H54 (cell line): ENCODE measurements around the gene KDM1B.

ENCODE experiments used
- DNase-seq: peaks from one replicate; pipeline ENCODE4 v3.0.0; 2011; ENCODE audit warnings: low spot score, mixed read lengths; ENCODE audit not compliant: insufficient read length
- FAIRE-seq: peaks from 3 replicates; lab custom pipeline; 2011; peaks lifted over from hg19 to GRCh38; lab: Jason Lieb, UNC
- POLR2A ChIP-seq: IDR thresholded peaks from 2 replicates; pipeline ENCODE4 v1.6.1; 2011; ENCODE audit warnings: low read depth, mild to moderate bottlenecking, low read length

KDM1B gene

DNA sequence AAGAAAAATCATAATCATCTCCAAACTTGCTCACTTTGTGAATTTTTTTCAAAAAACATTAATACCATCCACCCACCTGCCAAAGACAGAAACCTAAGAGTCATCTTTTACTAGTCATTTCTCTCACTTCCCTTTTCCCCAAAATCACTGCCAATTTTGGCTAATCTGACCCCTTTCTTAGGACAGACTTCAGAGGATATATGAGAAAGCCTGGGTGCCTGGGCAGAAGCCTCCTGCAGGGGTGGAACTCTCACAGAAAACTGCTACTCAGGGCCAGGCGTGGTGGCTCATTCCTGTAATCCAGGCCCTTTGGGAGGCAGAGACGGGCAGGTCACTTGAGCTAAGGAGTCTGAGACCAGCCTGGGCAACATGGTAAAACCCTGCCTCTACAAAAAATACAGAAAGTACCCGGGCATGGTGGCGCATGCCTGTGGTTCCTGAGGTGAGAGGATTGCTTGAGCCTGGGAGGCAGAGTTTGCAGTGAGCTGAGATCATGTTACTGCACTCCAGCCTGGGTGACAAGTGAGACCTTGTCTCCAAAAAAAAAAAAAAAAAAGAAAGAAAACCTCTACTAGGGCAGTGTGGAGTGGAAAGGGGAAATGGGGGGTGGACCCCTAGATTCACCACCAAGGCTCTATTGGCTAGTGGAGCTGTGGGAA lies 105.4 kb downstream of the KDM1B start:
- FAIRE-seq (no peak), DNase-seq (no peak)
- no peak for TF ChIP-seq POLR2A

DNA sequence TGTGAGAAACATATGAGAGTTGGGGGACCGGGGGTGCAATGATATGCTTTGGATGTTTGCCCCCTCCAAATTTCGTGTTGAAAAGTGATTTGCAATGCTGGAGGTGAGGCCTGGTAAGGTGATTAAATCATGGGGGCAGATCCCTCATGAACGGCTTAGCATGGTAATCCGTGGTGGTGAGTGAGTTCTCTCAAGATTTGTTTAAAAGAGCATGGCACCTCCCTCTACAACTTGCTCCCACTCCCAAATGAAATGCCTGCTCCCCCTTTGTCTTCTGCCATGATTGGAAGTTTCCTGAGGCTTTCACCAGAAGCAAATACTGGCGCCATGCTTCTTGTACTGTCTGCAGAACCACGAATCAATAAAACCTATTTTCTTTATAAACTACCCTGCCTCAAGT lies 106.7 kb downstream of the KDM1B start:
- TF ChIP-seq POLR2A, result no peak
- FAIRE-seq, result no peak
- no peak for DNase-seq

DNA sequence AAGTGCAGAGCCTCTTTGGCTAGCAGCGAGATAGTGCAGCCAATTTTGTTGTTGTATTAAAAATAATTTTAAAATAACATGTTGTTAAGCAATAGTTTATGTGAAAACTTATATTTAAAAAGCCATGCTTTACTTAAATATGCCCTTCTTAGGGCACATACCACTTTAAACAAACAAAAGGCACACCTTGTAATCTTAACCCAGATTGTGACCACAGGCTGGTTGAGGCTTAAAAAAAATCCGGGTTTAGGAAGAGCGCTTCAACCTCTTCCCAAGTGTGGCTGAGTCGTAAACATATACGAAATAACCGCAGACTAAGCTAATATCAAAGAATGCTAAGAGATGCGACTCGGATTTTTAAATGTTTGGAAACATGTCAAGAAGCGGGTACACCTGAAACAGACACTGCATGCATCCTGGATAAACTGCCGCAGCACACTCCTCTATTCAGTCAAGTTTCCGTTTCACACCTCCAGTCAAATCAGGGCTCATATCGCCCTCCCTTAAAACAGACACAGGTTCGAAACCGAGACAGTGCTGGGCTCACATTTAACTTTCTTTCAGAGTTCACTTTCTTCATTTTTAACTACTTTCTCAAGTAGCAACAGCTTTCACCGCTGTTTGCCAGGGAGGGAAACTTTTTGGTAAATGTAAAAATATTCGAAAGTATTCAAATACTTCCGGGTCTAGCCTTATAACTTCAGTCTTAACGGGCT lies 107.6 kb downstream of the KDM1B start:
- DNase-seq, result no peak
- no peak for TF ChIP-seq POLR2A
- no peak for FAIRE-seq

DNA sequence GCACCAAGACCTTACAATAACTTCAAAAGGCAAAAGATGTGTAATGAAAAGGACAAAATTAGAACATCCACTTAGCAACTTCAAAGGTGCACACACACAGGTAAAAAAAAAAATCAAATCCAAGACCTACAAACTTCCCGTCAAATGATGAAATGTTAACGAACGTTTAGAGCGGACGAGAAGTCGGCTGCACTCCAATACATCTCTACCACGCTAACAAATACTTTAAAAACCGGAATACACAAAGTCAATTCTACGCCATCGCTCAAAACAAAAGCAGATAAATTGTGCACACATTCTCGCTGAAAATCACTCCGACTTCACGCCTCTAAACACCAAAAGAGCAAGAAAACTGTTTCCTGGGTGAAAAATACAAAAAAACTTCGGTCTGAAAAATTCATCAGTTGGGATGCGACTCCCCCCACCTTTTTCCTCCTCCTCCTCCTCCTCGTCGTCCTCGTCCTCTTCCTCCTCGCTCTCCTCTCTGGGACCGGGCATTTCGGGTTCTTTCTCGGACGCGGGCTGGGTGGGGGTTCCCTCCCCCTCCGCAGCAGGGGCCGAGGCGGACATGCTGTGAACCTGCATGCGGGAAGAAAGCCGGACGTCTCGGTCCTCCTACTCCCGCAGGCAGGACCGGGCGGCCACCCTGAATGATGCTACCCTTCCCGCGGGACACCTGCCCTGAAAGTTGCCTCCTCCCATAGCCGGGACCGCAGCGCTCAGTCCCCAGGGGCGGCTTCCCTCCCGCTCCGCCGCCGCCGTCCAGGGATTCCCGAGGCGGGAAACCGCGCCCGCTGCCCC lies 108.4 kb downstream of the KDM1B start:
- FAIRE-seq (no peak), DNase-seq (no peak)
- no peak; the same call in 1 of the 2 replicates for TF ChIP-seq POLR2A

DNA sequence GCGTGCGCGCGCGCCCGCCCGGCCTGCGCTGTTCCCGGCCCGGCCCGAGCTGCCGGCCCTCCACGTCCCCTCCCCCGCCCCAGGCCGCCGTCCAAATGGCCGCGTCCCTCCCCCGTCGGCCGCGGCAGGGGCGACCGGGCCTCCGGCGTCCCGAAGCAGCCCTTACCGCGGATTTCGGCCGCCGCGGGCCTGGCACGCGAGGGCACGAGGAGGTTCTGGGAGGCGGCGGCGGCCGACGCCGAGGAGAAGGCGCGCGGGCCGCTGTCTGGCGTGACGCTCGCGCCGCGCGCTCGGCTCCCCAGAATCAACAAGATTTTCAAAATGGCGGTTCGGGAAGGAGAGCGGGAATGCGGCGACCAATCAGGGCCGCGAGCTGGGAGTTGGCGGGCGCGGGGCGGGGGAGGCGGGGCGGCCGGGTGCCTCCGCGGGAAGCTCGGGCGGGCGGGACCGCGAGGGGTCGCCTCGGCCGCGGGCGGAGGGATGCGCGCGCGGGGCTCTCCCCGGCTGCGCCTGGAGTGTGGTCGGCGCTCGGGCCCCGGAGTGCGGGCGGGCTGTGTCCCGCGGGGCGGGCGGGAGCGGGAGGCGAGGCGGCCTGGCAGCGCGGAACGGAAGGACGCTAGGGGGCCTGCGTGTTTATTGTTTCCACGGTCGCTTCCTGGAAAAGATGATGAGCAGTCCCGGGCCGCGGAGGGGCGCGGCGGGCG lies 109.1 kb downstream of the KDM1B start, which contains the start of gene DEK:
DEK (minus strand) TSS at position 312 of the 704 bp plus-strand sequence. CDS start 543 bp downstream, outside the sequence.
- DNase-seq, result peak; percentile 76
- 0 out of 2 replicates have a peak, but pooled peaks have one; percentile 19 for TF ChIP-seq POLR2A
- no peak for FAIRE-seq

DNA sequence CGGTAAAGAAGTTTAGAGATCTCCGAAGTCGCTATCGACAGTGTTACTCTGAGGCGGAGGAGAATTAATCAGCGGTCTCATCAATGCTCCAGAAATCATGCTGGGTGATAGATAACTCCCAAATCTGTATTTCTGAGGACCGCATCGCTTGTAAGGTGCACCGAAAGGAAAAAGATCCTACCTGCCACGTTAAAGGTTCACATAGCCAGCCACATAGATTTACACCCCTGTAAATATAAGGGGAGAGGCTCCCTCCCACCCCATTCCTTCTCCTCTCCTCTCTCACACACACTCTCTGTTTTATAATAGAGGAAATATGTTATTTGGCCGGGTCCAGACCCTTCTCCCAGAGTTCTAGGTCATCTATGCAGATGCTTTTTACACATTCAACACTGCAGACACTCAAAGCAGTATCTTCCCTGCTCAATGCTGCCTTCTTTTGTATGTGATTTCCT lies 109.7 kb downstream of the KDM1B start:
- DNase-seq, result no peak
- no peak for TF ChIP-seq POLR2A
- no peak for FAIRE-seq

DNA sequence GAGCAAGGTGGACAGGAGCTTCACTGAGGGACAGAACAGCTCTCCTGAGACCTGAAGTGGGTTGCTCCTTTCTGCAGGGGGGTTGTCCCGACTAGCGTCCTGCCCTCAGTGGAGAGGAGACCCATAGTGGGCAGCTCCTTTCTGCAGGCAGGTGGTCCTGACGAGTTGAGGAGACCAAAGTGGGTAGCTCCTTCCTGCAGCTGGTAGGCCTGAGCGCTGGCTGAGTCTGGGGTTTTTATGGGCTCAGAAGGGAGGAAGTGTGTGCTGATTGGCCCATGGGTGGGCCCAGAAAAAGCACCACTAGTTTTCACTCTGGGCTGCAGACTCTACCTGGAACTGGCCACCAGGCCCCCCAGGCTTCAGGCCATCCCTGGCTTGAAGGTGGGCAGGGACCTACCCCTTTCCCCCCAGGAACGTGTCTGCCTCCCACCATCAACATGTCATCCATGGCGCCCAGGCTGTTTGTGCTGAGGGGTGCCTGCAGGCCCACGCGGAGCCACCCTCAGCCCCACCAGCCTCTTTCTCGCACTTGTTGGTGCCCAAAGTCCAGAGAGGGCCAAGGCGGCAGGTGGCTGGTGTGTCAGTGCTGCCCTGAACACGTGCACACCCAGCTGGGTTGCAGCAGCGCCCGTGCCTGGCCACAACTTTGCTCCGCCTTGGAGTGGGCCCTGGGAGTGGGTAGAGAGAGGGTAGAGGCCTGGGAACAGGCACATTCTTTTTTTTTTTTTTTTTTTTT lies 110.7 kb downstream of the KDM1B start:
- no peak for TF ChIP-seq POLR2A
- DNase-seq (no peak), FAIRE-seq (no peak)

DNA sequence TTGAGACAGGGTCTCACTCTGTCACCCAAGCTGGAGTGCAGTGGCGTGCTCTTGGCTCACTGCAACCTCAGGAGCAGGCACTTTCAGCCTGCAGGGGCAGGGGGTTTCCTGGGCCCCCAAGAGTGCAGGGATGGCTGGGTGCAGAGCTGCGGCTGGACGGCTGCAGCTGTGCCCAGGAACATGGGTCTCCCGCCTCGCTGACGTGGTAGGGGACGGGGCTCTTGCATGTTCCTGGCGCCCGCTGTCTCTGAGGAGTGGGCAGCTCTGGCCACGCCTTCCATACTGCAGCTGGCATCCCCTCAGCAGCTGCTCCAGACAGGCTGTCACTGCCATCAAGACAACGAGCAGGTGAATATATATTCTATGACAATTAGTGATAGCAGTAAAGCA lies 111.3 kb downstream of the KDM1B start:
- no peak for DNase-seq
- TF ChIP-seq POLR2A, result no peak
- FAIRE-seq, result no peak

DNA sequence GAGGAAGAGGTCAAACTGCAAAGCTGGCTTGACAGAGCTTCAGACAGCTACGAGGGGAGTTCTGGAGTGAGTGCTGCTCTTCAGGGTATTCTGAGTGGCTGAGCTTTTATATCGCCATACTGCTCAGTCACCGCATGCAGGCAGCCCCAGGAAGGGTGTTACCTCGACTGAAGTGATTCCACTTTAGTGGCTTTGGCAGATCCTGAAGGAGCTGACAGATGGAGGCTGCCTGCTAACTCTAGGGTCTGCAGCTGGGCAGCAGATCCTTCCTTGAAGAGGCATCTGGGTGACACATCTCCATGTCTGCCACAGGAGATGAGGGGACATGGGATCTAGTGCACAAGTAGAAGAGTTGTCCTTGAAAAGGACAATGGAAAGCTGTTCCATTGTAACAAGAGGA lies 112.8 kb downstream of the KDM1B start:
- no peak for FAIRE-seq
- TF ChIP-seq POLR2A, result no peak
- DNase-seq, result no peak

DNA sequence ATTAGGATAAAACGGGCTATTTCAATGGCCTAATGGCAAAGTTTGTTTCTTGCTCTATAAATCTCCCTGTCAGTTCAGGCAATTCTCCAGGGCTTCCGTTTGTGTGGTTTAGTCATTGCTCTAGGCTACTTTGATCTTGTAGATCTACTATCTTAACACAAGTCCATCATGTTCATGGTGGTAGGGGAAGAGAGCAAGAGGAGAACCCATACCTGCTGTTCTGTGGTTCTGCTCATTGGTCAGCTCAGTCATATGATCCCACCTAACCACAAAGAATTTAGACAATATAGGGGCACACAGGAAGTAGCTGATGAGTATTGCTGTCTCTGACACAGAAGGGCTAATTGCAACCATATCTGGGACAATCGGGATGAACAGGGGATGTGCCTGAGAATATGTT lies 114.0 kb downstream of the KDM1B start:
- peak; percentile 42 for DNase-seq
- peak; percentile 55 for FAIRE-seq
- TF ChIP-seq POLR2A, result no peak

DNA sequence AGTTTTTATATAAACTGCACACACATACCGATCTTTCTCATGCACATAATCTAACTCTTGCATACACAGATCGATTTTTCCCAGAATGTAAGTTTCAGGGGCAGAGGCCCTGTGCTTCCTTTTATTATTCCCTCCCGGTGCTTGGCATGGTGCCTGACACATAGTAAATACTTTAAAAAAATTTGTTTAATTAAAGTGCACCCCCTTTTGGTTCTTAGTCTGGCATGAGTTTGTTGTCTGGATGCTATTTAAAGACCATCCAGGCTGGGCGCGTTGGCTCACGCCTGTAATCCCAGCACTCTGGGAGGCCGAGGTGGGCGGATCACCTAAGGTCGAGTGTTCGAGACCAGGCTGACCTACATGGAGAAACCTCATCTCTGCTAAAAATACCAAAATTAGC lies 114.5 kb downstream of the KDM1B start:
- DNase-seq (no peak), FAIRE-seq (no peak)
- no peak for TF ChIP-seq POLR2A

DNA sequence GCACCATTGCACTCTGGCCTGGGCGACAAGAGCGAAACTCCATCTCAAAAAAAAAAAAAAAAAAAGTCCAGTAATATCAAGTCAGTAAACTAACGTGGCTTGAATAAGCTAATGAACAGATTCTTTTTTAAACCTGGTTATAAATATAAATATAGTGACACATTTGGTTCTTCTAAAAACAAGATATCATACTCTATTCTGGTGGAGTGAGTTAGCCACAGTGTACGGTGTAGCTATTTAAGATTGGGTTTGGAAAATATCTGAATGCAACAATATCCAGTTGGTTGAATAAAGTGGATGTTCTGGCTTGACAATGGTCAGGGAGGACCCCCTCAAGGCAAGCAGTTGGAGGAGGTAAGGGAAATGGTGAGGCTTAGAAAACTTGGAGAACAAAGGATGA lies 115.0 kb downstream of the KDM1B start:
- DNase-seq (no peak), FAIRE-seq (no peak)
- no peak for TF ChIP-seq POLR2A
